Endothelial cell of umbilical vein (primary cell): ENCODE data around the gene SETBP1. TPM values are rescaled to one million over a fixed set of nuclear protein-coding genes. Genes with fewer than 3 reads are reported as not detected.

ENCODE experiments used
- BruUV-seq: library from RNA; stranded (reverse); fragments of 400-500 nt; replicated peaks from 2 replicates; lab custom pipeline; 2021; lab: Mats Ljungman, UMichigan
- CTCF ChIA-PET: fragments of 300-600, 350-600 bp; sonication (Branson Sonifier 250); formaldehyde crosslinking; loops from one replicate; lab custom pipeline; 2021; ENCODE audit warnings: antibody characterized with exemption, inconsistent platforms; lab: Charles Lee
- POLR2A ChIA-PET: fragments of 300-600, 350-600 bp; sonication (Branson Sonifier 250); formaldehyde crosslinking; loops from one replicate; lab custom pipeline; 2021; ENCODE audit warnings: antibody characterized with exemption, inconsistent platforms; lab: Charles Lee
- DNase-seq: peaks from one replicate; pipeline ENCODE4 v3.0.0-alpha.2; 2011; ENCODE audit warnings: low read depth, low spot score
- FAIRE-seq: peaks from 2 replicates; lab custom pipeline; 2011; peaks lifted over from hg19 to GRCh38; lab: Jason Lieb, UNC
- H2AFZ ChIP-seq: 2 replicates; pipeline ENCODE4 v1.6.0; 2012; ENCODE audit warnings: low read depth, low read length, control low read depth, inconsistent platforms
- H3K27ac ChIP-seq: 2 replicates; pipeline ENCODE4 v1.5.1; 2011; ENCODE audit warnings: low read depth, mild to moderate bottlenecking, control low read depth, low read length, moderate library complexity; ENCODE audit not compliant: insufficient read depth
- H3K27me3 ChIP-seq, 2 experiments: 2 replicates each; pipeline versions ENCODE4 v1.6.0 to v1.6.1; 2011; ENCODE audit warnings: low read length in 2 of 2, mixed read lengths in 1 of 2; ENCODE audit not compliant: control insufficient read depth in 2 of 2, insufficient read depth in 2 of 2
- H3K36me3 ChIP-seq, 2 experiments: 2 replicates in 1 of 2; 3 replicates in 1 of 2; pipeline ENCODE4 v1.5.1; 2011; ENCODE audit warnings: low read length in 2 of 2, mild to moderate bottlenecking in 1 of 2, moderate library complexity in 1 of 2; ENCODE audit not compliant: control insufficient read depth in 2 of 2, insufficient read depth in 2 of 2; ENCODE audit errors: extremely low read depth in 1 of 2
- H3K4me1 ChIP-seq: 3 replicates; pipeline ENCODE4 v1.5.1; 2011; ENCODE audit warnings: mild to moderate bottlenecking, low read length; ENCODE audit not compliant: control insufficient read depth, insufficient read depth; ENCODE audit errors: extremely low read depth
- H3K4me2 ChIP-seq: 2 replicates; pipeline ENCODE4 v1.6.1; 2011; ENCODE audit warnings: low read length, control low read depth, mixed read lengths; ENCODE audit not compliant: insufficient read depth
- H3K4me3 ChIP-seq, 3 experiments: fragments of 200-600 bp in 1 of 3; sonication (generic), shearing (Covaris generic) in 1 of 3; replicated peaks in 1 of 3; 2 replicates each; pipeline ENCODE4 v1.5.1; 2011 to 2016; ENCODE audit warnings: control low read depth in 3 of 3, low read length in 3 of 3, mild to moderate bottlenecking in 2 of 3, inconsistent platforms in 1 of 3, low read depth in 1 of 3, moderate library complexity in 1 of 3; ENCODE audit not compliant: insufficient read depth in 1 of 3
- H3K79me2 ChIP-seq: 2 replicates; pipeline ENCODE4 v1.6.0; 2012; ENCODE audit warnings: low read length, inconsistent platforms; ENCODE audit not compliant: control insufficient read depth, insufficient read depth
- H3K9ac ChIP-seq: replicated peaks from 2 replicates; pipeline ENCODE3; 2011; ENCODE audit warnings: low read length, control low read depth; ENCODE audit not compliant: insufficient read depth; ENCODE audit errors: extremely low read depth
- H3K9me1 ChIP-seq: replicated peaks from 3 replicates; pipeline ENCODE4 v1.6.0; 2011; ENCODE audit warnings: mild to moderate bottlenecking, low read length; ENCODE audit not compliant: control insufficient read depth, insufficient read depth; ENCODE audit errors: extremely low read depth
- H3K9me3 ChIP-seq: replicated peaks from 2 replicates; pipeline ENCODE4 v1.5.1; 2012; ENCODE audit warnings: low read length, inconsistent platforms; ENCODE audit not compliant: control insufficient read depth, insufficient read depth
- H4K20me1 ChIP-seq: replicated peaks from 2 replicates; pipeline ENCODE3; 2011; ENCODE audit warnings: mild to moderate bottlenecking, low read length; ENCODE audit not compliant: control insufficient read depth, insufficient read depth; ENCODE audit errors: extremely low read depth
- CTCF ChIP-seq, 2 donors: IDR thresholded peaks; 1 replicate in 1 of 2; 2 replicates in 1 of 2; pipeline ENCODE4 v1.5.1; 2011; ENCODE audit warnings: low read length in 2 of 2, mild to moderate bottlenecking in 2 of 2, moderate library complexity in 2 of 2, control low read depth in 1 of 2, inconsistent platforms in 1 of 2, low read depth in 1 of 2; ENCODE audit not compliant: insufficient read depth in 1 of 2; ENCODE audit errors: extremely low read depth in 1 of 2
- EZH2 ChIP-seq: IDR thresholded peaks from 2 replicates; pipeline ENCODE4 v1.6.1; 2012; ENCODE audit warnings: borderline replicate concordance, low read depth, mild to moderate bottlenecking, moderate library complexity, low read length, inconsistent platforms; ENCODE audit not compliant: severe bottlenecking
- FOS ChIP-seq: IDR thresholded peaks from 2 replicates; pipeline ENCODE4 v1.6.1; 2011; ENCODE audit warnings: mild to moderate bottlenecking, low read length, moderate library complexity, borderline replicate concordance; ENCODE audit not compliant: insufficient read depth
- GATA2 ChIP-seq: IDR thresholded peaks from 2 replicates; pipeline ENCODE4 v1.7.0; 2011; ENCODE audit warnings: low read depth, mild to moderate bottlenecking, moderate library complexity, mixed read lengths, low read length; ENCODE audit not compliant: insufficient read length, insufficient read depth
- MAX ChIP-seq: IDR thresholded peaks from 2 replicates; pipeline ENCODE4 v1.6.1; 2011; ENCODE audit not compliant: insufficient read depth, insufficient read length
- POLR2A ChIP-seq: IDR thresholded peaks from 2 replicates; pipeline ENCODE4 v1.6.1; 2012; ENCODE audit warnings: low read depth, mild to moderate bottlenecking, control low read depth, low read length
- POLR2AphosphoS5 ChIP-seq: IDR thresholded peaks from 2 replicates; pipeline ENCODE4 v1.6.1; 2012; ENCODE audit warnings: low read depth, mild to moderate bottlenecking, control low read depth, low read length, moderate library complexity; ENCODE audit not compliant: insufficient read depth
- dilution Hi-C: fragments of 300-500 bp; cut with MboI; formaldehyde crosslinking; loops from one replicate; pipeline ENCODE4 v1.15.0; 2019; ENCODE audit warnings: low sequenced_read_pairs; ENCODE audit not compliant: extremely low pct_ligation_motif_present
- intact Hi-C: fragments of 100-400 bp; cut with micrococcal nuclease; formaldehyde crosslinking; loops from one replicate; pipeline ENCODE4 v1.10.0; 2022
- polyA plus RNA-seq, 4 experiments: library from polyadenylated mRNA; depleted of rRNA in 3 of 4; stranded (reverse) in 3 of 4; unstranded in 1 of 4; fragments of >200 nt; gene quantifications; 2 replicates each; pipeline versions ENCODE4 v1.2.1 to v1.2.3, GENCODE V29; 2011 to 2012; ENCODE audit warnings: missing spikeins in 1 of 4
- total RNA-seq: library from RNA; stranded (reverse); gene quantifications from 2 replicates; pipeline ENCODE4 v1.2.3, GENCODE V29; 2021

Gene SETBP1
- total and polyA plus RNA-seq, 2 donors (not counting 3 experiments of a cell fraction or from before 2014, with no cell fraction given): 0.76 to 3.1 TPM

GRCh38 chr18:44955825-44956224, 275.1 kb downstream of the SETBP1 start:
- dilution Hi-C loops (no loop called here), intact Hi-C loops (no loop called here)
- H3K9ac ChIP-seq: no peak overlapping the region
- no TSS peak for BruUV-seq
- no peaks in the 10 kb centered on the region for H3K79me2 ChIP-seq
- no peaks in the 10 kb centered on the region for H3K9me3 ChIP-seq
- no peaks in the 10 kb centered on the region for H3K27me3 ChIP-seq
- H3K4me1 ChIP-seq: no peaks in the 10 kb centered on the region
- FAIRE-seq (no peak), DNase-seq (no peak)
- POLR2A ChIA-PET: no interaction called here
- H3K9me1 ChIP-seq: no peaks in the 10 kb centered on the region
- H3K4me3 ChIP-seq: no peak overlapping the region
- H3K27ac ChIP-seq: no peak overlapping the region
- TF ChIP-seq CTCF (IDR thresholded peaks at IDR 0.05; ENCODE audit: extremely low read depth in 1 of 2, insufficient read depth in 1 of 2, low read depth in 1 of 2, low read length in 2 of 2) (no peak), POLR2AphosphoS5 (no peak), MAX (no peak), EZH2 (no peak), POLR2A (no peak), FOS (no peak), GATA2 (no peak)
- CTCF ChIA-PET: no interaction called here
- no peak overlapping the region for H2AFZ ChIP-seq
- H3K36me3 ChIP-seq: no peaks in the 10 kb centered on the region
- H4K20me1 ChIP-seq: no peaks in the 10 kb centered on the region
- H3K4me2 ChIP-seq: no peak overlapping the region
